Endothelial cell of umbilical vein (primary cell): ENCODE measurements around the gene MORN5. TPM values are rescaled to one million over a fixed set of nuclear protein-coding genes. Genes with fewer than 3 reads are reported as not detected.
A peak's percentile ranks its signal among the peaks of the same experiment; 100 is the strongest.

ENCODE experiments used
- BruUV-seq: library from RNA; stranded (reverse); fragments of 400-500 nt; replicated peaks from 2 replicates; lab custom pipeline; 2021; lab: Mats Ljungman, UMichigan
- CTCF ChIA-PET: fragments of 300-600, 350-600 bp; sonication (Branson Sonifier 250); formaldehyde crosslinking; loops from one replicate; lab custom pipeline; 2021; ENCODE audit warnings: antibody characterized with exemption, inconsistent platforms; lab: Charles Lee
- POLR2A ChIA-PET: fragments of 300-600, 350-600 bp; sonication (Branson Sonifier 250); formaldehyde crosslinking; loops from one replicate; lab custom pipeline; 2021; ENCODE audit warnings: antibody characterized with exemption, inconsistent platforms; lab: Charles Lee
- DNase-seq: peaks from one replicate; pipeline ENCODE4 v3.0.0-alpha.2; 2011; ENCODE audit warnings: low read depth, low spot score
- FAIRE-seq: peaks from 2 replicates; lab custom pipeline; 2011; peaks lifted over from hg19 to GRCh38; lab: Jason Lieb, UNC
- H2AFZ ChIP-seq: 2 replicates; pipeline ENCODE4 v1.6.0; 2012; ENCODE audit warnings: low read depth, low read length, control low read depth, inconsistent platforms
- H3K27ac ChIP-seq: 2 replicates; pipeline ENCODE4 v1.5.1; 2011; ENCODE audit warnings: low read depth, mild to moderate bottlenecking, control low read depth, low read length, moderate library complexity; ENCODE audit not compliant: insufficient read depth
- H3K27me3 ChIP-seq, 2 experiments: 2 replicates each; pipeline versions ENCODE4 v1.6.0 to v1.6.1; 2011; ENCODE audit warnings: low read length in 2 of 2, mixed read lengths in 1 of 2; ENCODE audit not compliant: control insufficient read depth in 2 of 2, insufficient read depth in 2 of 2
- H3K36me3 ChIP-seq, 2 experiments: 2 replicates in 1 of 2; 3 replicates in 1 of 2; pipeline ENCODE4 v1.5.1; 2011; ENCODE audit warnings: low read length in 2 of 2, mild to moderate bottlenecking in 1 of 2, moderate library complexity in 1 of 2; ENCODE audit not compliant: control insufficient read depth in 2 of 2, insufficient read depth in 2 of 2; ENCODE audit errors: extremely low read depth in 1 of 2
- H3K4me1 ChIP-seq: 3 replicates; pipeline ENCODE4 v1.5.1; 2011; ENCODE audit warnings: mild to moderate bottlenecking, low read length; ENCODE audit not compliant: control insufficient read depth, insufficient read depth; ENCODE audit errors: extremely low read depth
- H3K4me2 ChIP-seq: 2 replicates; pipeline ENCODE4 v1.6.1; 2011; ENCODE audit warnings: low read length, control low read depth, mixed read lengths; ENCODE audit not compliant: insufficient read depth
- H3K4me3 ChIP-seq, 3 experiments: fragments of 200-600 bp in 1 of 3; sonication (generic), shearing (Covaris generic) in 1 of 3; replicated peaks in 1 of 3; 2 replicates each; pipeline ENCODE4 v1.5.1; 2011 to 2016; ENCODE audit warnings: control low read depth in 3 of 3, low read length in 3 of 3, mild to moderate bottlenecking in 2 of 3, inconsistent platforms in 1 of 3, low read depth in 1 of 3, moderate library complexity in 1 of 3; ENCODE audit not compliant: insufficient read depth in 1 of 3
- H3K79me2 ChIP-seq: 2 replicates; pipeline ENCODE4 v1.6.0; 2012; ENCODE audit warnings: low read length, inconsistent platforms; ENCODE audit not compliant: control insufficient read depth, insufficient read depth
- H3K9ac ChIP-seq: replicated peaks from 2 replicates; pipeline ENCODE3; 2011; ENCODE audit warnings: low read length, control low read depth; ENCODE audit not compliant: insufficient read depth; ENCODE audit errors: extremely low read depth
- H3K9me1 ChIP-seq: replicated peaks from 3 replicates; pipeline ENCODE4 v1.6.0; 2011; ENCODE audit warnings: mild to moderate bottlenecking, low read length; ENCODE audit not compliant: control insufficient read depth, insufficient read depth; ENCODE audit errors: extremely low read depth
- H3K9me3 ChIP-seq: replicated peaks from 2 replicates; pipeline ENCODE4 v1.5.1; 2012; ENCODE audit warnings: low read length, inconsistent platforms; ENCODE audit not compliant: control insufficient read depth, insufficient read depth
- H4K20me1 ChIP-seq: replicated peaks from 2 replicates; pipeline ENCODE3; 2011; ENCODE audit warnings: mild to moderate bottlenecking, low read length; ENCODE audit not compliant: control insufficient read depth, insufficient read depth; ENCODE audit errors: extremely low read depth
- CTCF ChIP-seq, 2 donors: IDR thresholded peaks; 1 replicate in 1 of 2; 2 replicates in 1 of 2; pipeline ENCODE4 v1.5.1; 2011; ENCODE audit warnings: low read length in 2 of 2, mild to moderate bottlenecking in 2 of 2, moderate library complexity in 2 of 2, control low read depth in 1 of 2, inconsistent platforms in 1 of 2, low read depth in 1 of 2; ENCODE audit not compliant: insufficient read depth in 1 of 2; ENCODE audit errors: extremely low read depth in 1 of 2
- EZH2 ChIP-seq: IDR thresholded peaks from 2 replicates; pipeline ENCODE4 v1.6.1; 2012; ENCODE audit warnings: borderline replicate concordance, low read depth, mild to moderate bottlenecking, moderate library complexity, low read length, inconsistent platforms; ENCODE audit not compliant: severe bottlenecking
- FOS ChIP-seq: IDR thresholded peaks from 2 replicates; pipeline ENCODE4 v1.6.1; 2011; ENCODE audit warnings: mild to moderate bottlenecking, low read length, moderate library complexity, borderline replicate concordance; ENCODE audit not compliant: insufficient read depth
- GATA2 ChIP-seq: IDR thresholded peaks from 2 replicates; pipeline ENCODE4 v1.7.0; 2011; ENCODE audit warnings: low read depth, mild to moderate bottlenecking, moderate library complexity, mixed read lengths, low read length; ENCODE audit not compliant: insufficient read length, insufficient read depth
- JUN ChIP-seq: IDR thresholded peaks from 2 replicates; pipeline ENCODE4 v1.6.1; 2011; ENCODE audit warnings: borderline replicate concordance, low read depth; ENCODE audit not compliant: insufficient read length, insufficient read depth
- MAX ChIP-seq: IDR thresholded peaks from 2 replicates; pipeline ENCODE4 v1.6.1; 2011; ENCODE audit not compliant: insufficient read depth, insufficient read length
- MYC ChIP-seq: IDR thresholded peaks from one replicate; pipeline ENCODE4 v1.6.1; 2011; ENCODE audit warnings: mild to moderate bottlenecking, low read depth, low read length
- POLR2A ChIP-seq: IDR thresholded peaks from 2 replicates; pipeline ENCODE4 v1.6.1; 2012; ENCODE audit warnings: low read depth, mild to moderate bottlenecking, control low read depth, low read length
- POLR2AphosphoS5 ChIP-seq: IDR thresholded peaks from 2 replicates; pipeline ENCODE4 v1.6.1; 2012; ENCODE audit warnings: low read depth, mild to moderate bottlenecking, control low read depth, low read length, moderate library complexity; ENCODE audit not compliant: insufficient read depth
- dilution Hi-C: fragments of 300-500 bp; cut with MboI; formaldehyde crosslinking; loops from one replicate; pipeline ENCODE4 v1.15.0; 2019; ENCODE audit warnings: low sequenced_read_pairs; ENCODE audit not compliant: extremely low pct_ligation_motif_present
- intact Hi-C: fragments of 100-400 bp; cut with micrococcal nuclease; formaldehyde crosslinking; loops from one replicate; pipeline ENCODE4 v1.10.0; 2022
- polyA plus RNA-seq, 4 experiments: library from polyadenylated mRNA; depleted of rRNA in 3 of 4; stranded (reverse) in 3 of 4; unstranded in 1 of 4; fragments of >200 nt; gene quantifications; 2 replicates each; pipeline versions ENCODE4 v1.2.1 to v1.2.3, GENCODE V29; 2011 to 2012; ENCODE audit warnings: missing spikeins in 1 of 4
- total RNA-seq: library from RNA; stranded (reverse); gene quantifications from 2 replicates; pipeline ENCODE4 v1.2.3, GENCODE V29; 2021

MORN5 gene
- total and polyA plus RNA-seq, 2 donors (not counting 3 experiments of a cell fraction or from before 2014, with no cell fraction given): not detected

GRCh38 chr9:122200960-122201595 lies 41.4 kb downstream of the MORN5 start:
- no peaks in the 10 kb centered on the region for H4K20me1 ChIP-seq
- H3K36me3 ChIP-seq: no peaks in the 10 kb centered on the region
- TF ChIP-seq MYC (no peak), MAX (no peak), GATA2 (no peak), JUN (no peak), EZH2 (no peak), POLR2AphosphoS5 (no peak), FOS (no peak), CTCF (IDR thresholded peaks at IDR 0.05; ENCODE audit: extremely low read depth in 1 of 2, insufficient read depth in 1 of 2, low read depth in 1 of 2, low read length in 2 of 2) (no peak), POLR2A (no peak)
- dilution Hi-C loops: no loop called here
- FAIRE-seq (no peak), DNase-seq (peak; percentile 18)
- H3K9me3 ChIP-seq: no peaks in the 10 kb centered on the region
- no peaks in the 10 kb centered on the region for H3K79me2 ChIP-seq
- H3K4me1 ChIP-seq: no peaks in the 10 kb centered on the region
- H3K9me1 ChIP-seq: no peaks in the 10 kb centered on the region
- no peak overlapping the region for H3K4me3 ChIP-seq
- H3K27me3 ChIP-seq: peaks cover 3 to 13% of the 10 kb centered on the region in 2 experiments
- intact Hi-C loops: no loop called here
- H3K27ac ChIP-seq: no peak overlapping the region
- ChIA-PET CTCF (interaction anchor here (1.0 to 2.2 kb wide), 5 partner anchors 8 to 149 kb away, joined by 3 to 9 read pairs (median 3); no protein-coding TSS in a partner anchor), POLR2A (no interaction called here)
- BruUV-seq: no TSS peak
- H3K4me2 ChIP-seq: no peak overlapping the region
- no peak overlapping the region for H3K9ac ChIP-seq
- no peak overlapping the region for H2AFZ ChIP-seq
